HCT116 (cell line): ENCODE measurements around the gene ZEB2. TPM values are rescaled to one million over a fixed set of nuclear protein-coding genes. Genes with fewer than 3 reads are reported as not detected.

ENCODE experiments used
- ATAC-seq: fragments of 200-7000 bp; cut with Tn5 transposase; 2 replicates; pipeline ENCODE4 v1.9.1; 2020; ENCODE audit warnings: mild to moderate bottlenecking, moderate library complexity
- BruUV-seq: library from RNA; stranded (reverse); fragments of 400-500 nt; replicated peaks from 2 replicates; lab custom pipeline; 2021; lab: Mats Ljungman, UMichigan
- CTCF ChIA-PET: fragments of 300-600 bp; sonication (Branson Sonifier 250); formaldehyde crosslinking; loops from one replicate; lab custom pipeline; 2021; ENCODE audit warnings: antibody characterized with exemption; lab: Charles Lee
- POLR2A ChIA-PET: fragments of 300-600, 350-600 bp; sonication (Branson Sonifier 250); formaldehyde crosslinking; loops from one replicate; lab custom pipeline; 2021; ENCODE audit warnings: antibody characterized with exemption; lab: Charles Lee
- RAD21 ChIA-PET, 2 experiments: fragments of 300-600 bp; sonication (Branson Sonifier 250); formaldehyde crosslinking; loops; one replicate each; lab custom pipeline; 2023; ENCODE audit warnings: low total read pairs in 2 of 2; ENCODE audit not compliant: uncharacterized antibody in 2 of 2, unreplicated experiment in 2 of 2, low non-redundant PET in 1 of 2; lab: Charles Lee
- DNase-seq: peaks from one replicate; pipeline ENCODE4 v3.0.0-alpha.2; 2010; ENCODE audit warnings: low read depth, low spot score
- H2AFZ ChIP-seq: fragments of 200-600 bp; shearing (Covaris generic), sonication (generic); 2 replicates; pipeline ENCODE4 v1.6.1; 2017; ENCODE audit warnings: low read depth, mixed run types, mixed read lengths, antibody characterized with exemption, low read length; ENCODE audit not compliant: poor library complexity, severe bottlenecking
- H3K27ac ChIP-seq: 2 replicates; pipeline ENCODE4 v1.5.1; 2012; ENCODE audit warnings: low read depth, low read length
- H3K27me3 ChIP-seq: fragments of 200-600 bp; sonication (generic); 2 replicates; pipeline ENCODE4 v1.6.1; 2016; ENCODE audit warnings: mixed run types, low read length, mixed read lengths; ENCODE audit not compliant: insufficient read depth
- H3K36me3 ChIP-seq, 2 experiments: fragments of 200-500 bp in 1 of 2; fragments of 200-600 bp in 1 of 2; sonication (Bioruptor generic) in 1 of 2; sonication (generic) in 1 of 2; 2 replicates each; pipeline versions ENCODE4 v1.5.1 to v1.6.1; 2014 to 2016; ENCODE audit warnings: low read length in 2 of 2, inconsistent platforms in 1 of 2, mixed read lengths in 1 of 2, mixed run types in 1 of 2; ENCODE audit not compliant: insufficient read depth in 2 of 2, control insufficient read depth in 1 of 2
- H3K4me1 ChIP-seq, 2 experiments: fragments of 200-600 bp in 1 of 2; sonication (generic) in 1 of 2; 2 replicates each; pipeline versions ENCODE4 v1.5.1 to v1.6.1; 2012 to 2017; ENCODE audit warnings: low read length in 2 of 2, inconsistent platforms in 1 of 2, mild to moderate bottlenecking in 1 of 2, mixed read lengths in 1 of 2, mixed run types in 1 of 2, moderate library complexity in 1 of 2; ENCODE audit not compliant: insufficient read depth in 2 of 2, control insufficient read depth in 1 of 2
- H3K4me2 ChIP-seq: fragments of 200-600 bp; sonication (generic); 2 replicates; pipeline ENCODE4 v1.6.1; 2017; ENCODE audit warnings: mixed run types, low read length, mixed read lengths
- H3K4me3 ChIP-seq, 2 experiments: fragments of 200-600 bp in 1 of 2; sonication (generic) in 1 of 2; replicated peaks in 1 of 2; 2 replicates each; pipeline ENCODE4 v1.5.1; 2011 to 2016; ENCODE audit warnings: low read length in 2 of 2, control low read depth in 1 of 2, low read depth in 1 of 2, mild to moderate bottlenecking in 1 of 2, mixed read lengths in 1 of 2, mixed run types in 1 of 2
- H3K79me2 ChIP-seq: fragments of 200-600 bp; sonication (generic); 2 replicates; pipeline ENCODE4 v1.6.1; 2017; ENCODE audit warnings: mild to moderate bottlenecking, mixed run types, low read length, moderate library complexity, mixed read lengths; ENCODE audit not compliant: insufficient read depth
- H3K9ac ChIP-seq: fragments of 200-600 bp; sonication (generic); 2 replicates; pipeline ENCODE4 v1.6.1; 2016; ENCODE audit warnings: low read length, mixed read lengths
- H3K9me2 ChIP-seq: fragments of 200-600 bp; sonication (generic), shearing (Covaris generic); 2 replicates; pipeline ENCODE4 v1.6.1; 2017; ENCODE audit warnings: mixed run types, mild to moderate bottlenecking, moderate library complexity; ENCODE audit not compliant: insufficient read depth
- H3K9me3 ChIP-seq, 2 experiments: fragments of 200-500 bp in 1 of 2; fragments of 200-600 bp in 1 of 2; sonication (Bioruptor generic) in 1 of 2; sonication (generic) in 1 of 2; 2 replicates each; pipeline ENCODE4 v1.6.1; 2014 to 2017; ENCODE audit warnings: low read length in 2 of 2, mixed read lengths in 2 of 2, inconsistent platforms in 1 of 2, low read depth in 1 of 2, mild to moderate bottlenecking in 1 of 2, mixed run types in 1 of 2, moderate library complexity in 1 of 2; ENCODE audit not compliant: control insufficient read depth in 1 of 2, insufficient read depth in 1 of 2
- H4K20me1 ChIP-seq: fragments of 200-600 bp; sonication (generic), shearing (Covaris generic); 2 replicates; pipeline ENCODE4 v1.6.1; 2017; ENCODE audit warnings: mixed run types, mild to moderate bottlenecking, moderate library complexity; ENCODE audit not compliant: insufficient read depth
- CBX3 ChIP-seq: IDR thresholded peaks from 2 replicates; pipeline ENCODE4 v1.6.1; 2012; ENCODE audit warnings: low read depth
- CTCF ChIP-seq, 3 experiments: fragments of 200-600 bp in 1 of 3; sonication (generic) in 1 of 3; IDR thresholded peaks in 2 of 3; conservative IDR thresholded peaks in 1 of 3; 2 replicates each; pipeline ENCODE4 v1.5.1; 2012 to 2017; ENCODE audit warnings: low read depth in 2 of 3, low read length in 2 of 3, antibody characterized with exemption in 1 of 3, borderline replicate concordance in 1 of 3, control low read depth in 1 of 3, mild to moderate bottlenecking in 1 of 3, mixed read lengths in 1 of 3, mixed run types in 1 of 3, moderate library complexity in 1 of 3; ENCODE audit not compliant: insufficient read depth in 1 of 3
- ELF1 ChIP-seq: IDR thresholded peaks from 2 replicates; pipeline ENCODE4 v1.6.1; 2012; ENCODE audit warnings: low read depth, borderline replicate concordance
- EZH2phosphoT487 ChIP-seq: fragments of 200-600 bp; IDR thresholded peaks from 2 replicates; pipeline ENCODE4 v1.6.1; 2018; ENCODE audit warnings: antibody characterized with exemption, borderline replicate concordance
- REST ChIP-seq: IDR thresholded peaks from 2 replicates; pipeline ENCODE4 v1.6.1; 2012; ENCODE audit warnings: low read depth
- SIN3A ChIP-seq: IDR thresholded peaks from 2 replicates; pipeline ENCODE4 v1.6.1; 2012; ENCODE audit warnings: low read depth
- SP1 ChIP-seq: IDR thresholded peaks from 2 replicates; pipeline ENCODE4 v1.6.1; 2012; ENCODE audit warnings: low read depth
- SRF ChIP-seq: IDR thresholded peaks from 2 replicates; pipeline ENCODE4 v1.6.1; 2012; ENCODE audit warnings: low read depth
- TCF7L2 ChIP-seq: IDR thresholded peaks from 2 replicates; pipeline ENCODE4 v1.7.0; 2011; ENCODE audit warnings: borderline replicate concordance, inconsistent platforms; ENCODE audit not compliant: insufficient read depth, insufficient read length; ENCODE audit errors: extremely low read depth
- ZBTB33 ChIP-seq: IDR thresholded peaks from 2 replicates; pipeline ENCODE4 v1.6.1; 2011; ENCODE audit warnings: mild to moderate bottlenecking, low read length, moderate library complexity; ENCODE audit not compliant: insufficient replicate concordance; ENCODE audit errors: extremely low read depth
- intact Hi-C: fragments of 100-400 bp; cut with micrococcal nuclease; formaldehyde crosslinking; loops from 2 replicates; pipeline ENCODE4 v1.10.0; 2022
- total RNA-seq: library from RNA; stranded (reverse); gene quantifications from one replicate; pipeline ENCODE4 v1.2.1, GENCODE V29; 2021; ENCODE audit not compliant: unreplicated experiment

ZEB2 gene
- total RNA-seq, 1 experiment from 2014 or later = 0.81 TPM

- H3K9me2 ChIP-seq = no peaks in the 10 kb centered on the region
- no TSS peak for BruUV-seq
- H3K4me2 ChIP-seq = no peak overlapping the region
- H4K20me1 ChIP-seq = no peaks in the 10 kb centered on the region
- no peak overlapping the region for H3K4me3 ChIP-seq
- intact Hi-C loops = no loop called here
- no peaks in the 10 kb centered on the region for H3K9me3 ChIP-seq
- no peak overlapping the region for H3K9ac ChIP-seq
- POLR2A ChIA-PET = no interaction called here
- H3K36me3 ChIP-seq = no peaks in the 10 kb centered on the region
- RAD21 ChIA-PET = no interaction called here
- H3K27ac ChIP-seq = no peak overlapping the region
- no peak overlapping the region for H2AFZ ChIP-seq
- no peak for ATAC-seq
- CTCF ChIA-PET = no interaction called here
- TF ChIP-seq TCF7L2 = no peak
- no peak for TF ChIP-seq REST
- TF ChIP-seq SIN3A = no peak
- TF ChIP-seq ZBTB33 = no peak
- TF ChIP-seq ELF1 = no peak
- no peak for TF ChIP-seq SRF
- TF ChIP-seq EZH2phosphoT487 = no peak
- TF ChIP-seq SP1 = no peak
- no peak for TF ChIP-seq CBX3
- TF ChIP-seq CTCF (IDR thresholded peaks at IDR 0.05 in 2 of 3, conservative IDR thresholded peaks at IDR 0.05 in 1 of 3; ENCODE audit: borderline replicate concordance in 1 of 3, insufficient read depth in 1 of 3, low read depth in 2 of 3, low read length in 2 of 3) = no peak
- H3K4me1 ChIP-seq = no peaks in the 10 kb centered on the region
- no peaks in the 10 kb centered on the region for H3K79me2 ChIP-seq
- no peaks in the 10 kb centered on the region for H3K27me3 ChIP-seq
- no peak for DNase-seq
These were observed 142.0 kb downstream of the ZEB2 start for GRCh38 chr2:144377914-144378313.
